GM10847 (cell line): Measurements from ENCODE around the gene SUN1.

Source experiments
- POLR2A ChIP-seq: IDR thresholded peaks from 2 replicates; pipeline ENCODE4 v1.6.1; 2011; ENCODE audit not compliant: insufficient read length; ENCODE audit errors: extremely low read depth

The SUN1 gene

DNA sequence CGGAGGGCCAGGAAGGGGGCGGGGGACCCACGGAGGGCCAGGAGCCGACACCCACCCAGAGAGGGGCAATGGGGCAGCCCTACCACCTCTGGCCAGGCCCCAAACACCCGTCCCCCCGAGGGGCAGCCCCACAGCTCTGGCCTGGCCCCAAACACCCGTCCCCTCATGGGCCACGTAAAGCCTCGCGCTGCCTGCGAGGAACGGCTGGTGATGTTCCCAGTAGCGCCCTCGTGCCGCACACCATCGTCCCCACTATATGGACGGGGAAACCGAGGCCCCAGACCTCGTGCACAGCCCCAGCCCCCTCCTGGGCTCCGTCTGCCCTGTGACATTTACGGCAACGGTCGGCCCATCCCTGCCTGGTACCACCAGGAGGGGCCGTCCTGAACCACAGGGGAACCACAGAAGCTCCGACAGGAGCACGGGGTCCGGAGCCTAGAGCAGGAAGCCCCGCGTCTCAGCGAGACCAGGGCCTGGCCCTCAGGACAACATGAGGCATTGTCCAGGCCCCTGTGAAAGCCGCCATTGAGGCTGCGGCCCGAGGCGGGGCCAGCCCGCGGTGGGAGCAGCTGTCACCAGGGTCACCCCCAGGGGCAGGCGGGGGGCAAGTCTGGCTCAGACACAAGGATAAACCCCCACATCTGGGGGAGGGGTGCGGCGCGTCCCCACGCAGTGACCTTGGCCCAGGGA is 79.7 kb downstream of the SUN1 start:
- TF ChIP-seq POLR2A, result no peak

DNA sequence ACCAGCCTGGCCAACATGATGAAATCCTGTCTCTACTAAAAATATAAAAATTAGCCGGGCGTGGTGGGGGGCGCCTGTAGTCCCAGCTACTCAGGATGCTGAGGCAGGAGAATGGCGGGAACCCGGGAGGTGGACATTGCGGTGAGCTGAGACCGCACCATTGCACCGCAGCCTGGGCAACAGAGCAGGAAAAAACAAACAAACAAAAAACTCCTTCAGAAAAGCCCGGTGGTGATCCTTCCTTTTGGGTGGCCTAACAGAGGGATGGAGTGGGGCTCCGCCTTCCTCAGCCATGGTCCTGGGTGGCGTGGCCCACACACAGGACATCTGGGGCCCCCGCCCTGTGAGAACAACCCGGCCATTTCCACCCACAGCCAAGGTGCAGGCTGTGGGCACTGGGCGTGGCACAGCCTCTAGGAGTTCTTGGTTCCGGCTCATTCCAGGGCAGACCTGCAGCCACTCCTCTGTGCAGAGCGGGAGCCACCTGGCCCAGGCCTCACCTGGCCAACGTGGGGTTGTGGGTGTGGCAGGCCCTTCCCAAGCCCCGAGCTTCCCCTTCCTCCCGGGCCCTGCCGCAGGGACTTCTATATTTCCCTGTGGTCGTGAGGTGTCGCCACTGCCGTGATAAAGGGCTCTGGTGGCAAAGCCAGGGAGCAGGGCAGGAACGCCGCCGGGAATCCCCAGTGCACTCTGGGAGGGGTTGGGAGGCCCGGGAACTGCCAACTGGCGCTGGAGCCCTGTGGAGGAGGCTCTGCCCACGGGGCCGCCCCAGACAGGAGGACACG is 81.7 kb downstream of the SUN1 start:
- TF ChIP-seq POLR2A, result no peak

DNA sequence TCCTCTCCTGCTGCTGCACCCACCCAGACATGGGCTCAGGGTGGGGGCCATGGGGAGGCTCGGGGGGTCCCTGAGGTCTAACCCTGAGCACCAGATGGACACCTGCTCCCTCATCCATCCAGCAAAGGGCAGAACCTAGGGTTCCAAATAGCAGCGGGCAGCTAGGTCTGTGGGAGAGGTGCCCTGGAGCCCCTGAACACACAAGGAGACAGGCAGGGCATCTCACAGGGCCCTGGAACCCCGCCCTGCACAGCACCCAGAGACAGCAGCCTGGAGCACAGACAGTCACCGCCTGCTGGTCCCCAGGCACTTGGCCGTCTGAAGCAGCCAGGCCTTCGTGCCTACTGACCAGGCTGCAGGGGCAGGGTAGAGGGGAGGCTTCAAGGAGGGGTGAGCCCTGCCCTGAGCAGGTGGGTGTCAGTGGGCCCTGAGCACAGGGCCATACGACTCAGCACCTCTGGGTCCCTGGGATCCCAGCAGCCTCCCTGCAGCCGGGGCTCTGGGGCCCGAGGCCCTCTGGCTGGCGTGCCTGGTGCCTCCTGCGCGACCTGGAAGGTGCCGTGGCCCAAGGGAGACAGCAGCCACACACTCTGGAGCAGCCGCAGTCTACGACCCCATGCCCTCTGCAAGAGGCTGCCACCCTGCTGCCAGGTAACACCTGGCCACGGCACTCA is 82.4 kb downstream of the SUN1 start:
- TF ChIP-seq POLR2A, result no peak

DNA sequence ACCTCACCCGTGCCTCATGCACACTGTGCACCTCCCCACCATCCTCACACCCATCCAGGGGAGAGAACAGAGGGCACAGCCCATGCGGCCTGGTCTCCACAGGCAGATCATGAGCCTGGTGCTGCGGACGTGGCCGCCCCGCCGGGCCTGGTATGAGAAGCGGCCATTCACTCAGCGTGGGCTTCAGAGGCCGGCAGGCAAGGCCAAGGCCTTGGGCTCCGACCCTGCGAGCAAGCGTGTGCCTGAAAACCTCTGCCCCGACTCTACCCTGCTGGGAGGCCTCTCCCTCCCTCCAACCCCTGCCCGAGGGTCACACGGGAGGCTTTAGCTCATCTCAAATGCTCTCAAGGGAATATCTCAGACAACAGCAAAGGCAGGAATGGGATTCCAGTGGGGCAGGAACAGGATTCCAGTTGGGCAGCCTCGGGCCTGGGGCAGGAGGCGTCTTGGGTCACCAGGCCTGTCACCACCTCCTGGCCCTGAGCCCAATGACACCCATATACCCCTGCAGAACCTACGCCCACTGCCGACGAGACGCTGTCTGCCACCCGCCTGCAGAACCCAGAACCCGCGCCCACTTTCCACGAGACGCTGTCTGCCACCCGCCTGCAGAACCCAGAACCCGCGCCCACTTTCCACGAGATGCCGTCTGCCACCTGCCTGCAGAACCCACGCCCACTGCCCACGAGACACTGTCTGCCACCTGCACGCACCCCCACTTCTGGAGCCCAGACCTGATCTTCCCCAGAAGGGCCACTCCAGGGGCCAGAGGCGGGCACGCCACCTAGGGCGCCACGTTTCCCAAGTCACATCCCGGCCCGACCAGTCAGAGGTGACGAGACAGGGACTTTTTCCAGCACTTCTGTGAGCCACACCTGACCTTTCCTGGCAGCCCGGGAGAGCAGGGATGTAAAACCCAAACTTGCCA is 83.3 kb downstream of the SUN1 start:
- TF ChIP-seq POLR2A, result no peak

DNA sequence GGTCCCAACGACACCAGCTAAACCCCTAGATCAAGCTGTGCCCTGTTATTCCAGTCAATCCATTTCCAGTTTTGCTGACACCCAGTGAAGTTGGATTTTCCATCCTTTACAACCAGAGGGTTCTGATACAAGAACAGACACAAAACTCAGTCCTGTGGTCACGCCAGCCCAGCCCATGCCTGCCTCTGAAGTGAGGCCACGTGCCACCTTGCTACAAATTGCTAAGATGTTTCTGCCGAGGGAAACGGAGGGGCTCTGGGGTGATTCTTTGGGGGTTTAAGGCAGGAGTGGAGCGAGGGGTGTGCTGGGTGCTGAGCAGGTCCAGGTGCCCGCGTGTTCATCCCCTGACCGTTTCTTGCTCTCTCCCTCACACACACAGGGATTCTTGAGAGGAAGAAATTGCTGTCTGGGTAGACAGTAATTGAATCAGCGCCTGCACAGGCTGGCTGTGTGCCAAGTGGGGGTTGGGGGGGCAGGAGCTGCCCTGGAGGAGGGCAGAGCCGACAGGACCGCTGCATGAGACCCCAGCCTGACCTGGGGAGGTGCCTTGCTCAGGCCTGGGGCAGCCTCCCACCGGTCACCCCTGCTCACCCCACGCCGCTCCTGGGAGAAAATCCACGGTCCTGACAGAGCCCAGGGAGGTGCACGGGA is 84.1 kb downstream of the SUN1 start:
- TF ChIP-seq POLR2A, result no peak

DNA sequence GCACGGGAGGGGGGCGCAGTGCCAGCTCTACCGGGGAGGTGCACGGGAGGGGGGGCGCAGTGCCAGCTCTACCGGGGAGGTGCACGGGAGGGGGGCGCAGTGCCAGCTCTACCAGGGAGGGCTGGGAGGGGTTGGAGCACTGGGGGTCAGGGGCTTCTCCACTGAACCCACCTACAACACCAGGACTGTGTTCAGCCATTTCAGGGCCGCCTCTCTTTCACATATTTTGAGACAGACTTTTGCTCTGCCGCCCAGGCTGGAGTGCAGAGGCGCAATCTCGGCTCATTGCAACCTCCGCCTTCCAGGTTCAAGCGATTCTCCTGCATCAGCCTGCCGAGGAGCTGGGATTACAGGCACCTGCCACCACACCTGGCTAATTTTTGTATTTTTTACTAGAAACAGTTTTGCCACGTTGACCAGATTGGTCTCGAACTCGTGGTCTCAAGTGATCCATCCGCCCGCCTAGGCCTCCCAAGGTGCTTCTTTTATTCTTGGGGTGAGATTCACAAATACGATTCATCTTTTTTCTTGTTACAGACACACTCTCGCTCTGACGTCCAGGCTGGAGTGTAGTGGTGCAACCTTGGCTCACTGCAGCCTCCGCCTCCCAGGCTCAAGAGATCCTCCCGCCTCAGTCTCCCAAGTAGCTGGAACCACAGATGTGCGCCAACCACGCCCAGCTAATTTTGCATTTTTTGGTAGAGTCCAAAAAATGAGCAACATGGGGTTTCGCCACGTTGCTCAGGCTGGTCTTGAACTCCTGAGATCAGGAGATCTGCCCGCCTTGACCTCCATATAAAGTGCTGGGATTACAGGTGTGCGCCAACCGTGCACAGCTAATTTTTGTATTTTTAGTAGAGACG is 85.2 kb downstream of the SUN1 start:
- TF ChIP-seq POLR2A, result no peak

DNA sequence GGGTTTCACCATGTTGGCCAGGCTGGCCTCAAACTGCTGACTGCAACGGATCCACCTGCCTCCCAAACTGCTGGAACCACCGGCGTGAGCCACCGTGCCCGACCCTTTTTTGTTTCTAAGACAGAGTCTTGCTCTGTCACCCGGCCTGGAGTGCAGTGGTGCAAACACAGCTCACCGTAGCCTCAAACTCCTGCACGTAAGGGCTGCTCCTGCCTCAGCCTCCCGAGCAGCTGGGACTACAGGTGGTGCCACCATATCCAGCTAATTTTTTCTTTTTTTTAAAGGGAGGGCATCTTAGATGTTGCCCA is 85.8 kb downstream of the SUN1 start:
- TF ChIP-seq POLR2A, result no peak

DNA sequence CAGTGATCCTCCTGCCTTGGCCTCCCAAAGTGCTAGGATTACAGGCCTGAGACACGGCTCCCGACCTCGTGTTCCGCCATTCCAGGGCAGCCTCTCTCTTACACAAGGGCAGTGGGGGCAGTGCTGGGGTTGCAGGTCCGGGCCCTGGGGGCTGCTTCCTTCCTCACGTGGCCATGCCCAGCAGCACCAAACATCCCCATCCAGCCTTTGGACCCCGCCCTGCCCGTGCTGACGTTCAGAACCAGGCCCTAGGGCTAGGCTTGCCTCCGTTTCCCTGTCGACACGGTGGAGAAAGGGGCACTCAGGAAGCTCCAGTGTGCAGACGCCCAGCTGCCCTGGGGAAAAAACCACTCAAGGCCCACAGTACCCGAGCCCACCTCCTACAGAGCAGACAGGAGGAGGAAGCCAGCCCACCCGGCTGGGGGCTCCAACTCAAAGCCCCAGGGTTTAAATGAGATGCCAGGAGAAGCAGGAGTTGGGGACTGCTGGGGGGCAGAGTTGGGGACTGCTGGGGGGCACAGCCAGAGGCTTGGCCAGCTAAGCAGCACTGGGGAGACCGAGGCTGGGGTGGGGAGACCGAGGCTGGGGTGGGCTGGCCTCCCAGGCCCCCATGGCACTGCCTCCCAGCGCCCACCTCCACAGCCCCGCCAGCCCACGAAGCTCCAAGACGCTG is 86.3 kb downstream of the SUN1 start:
- no peak for TF ChIP-seq POLR2A

DNA sequence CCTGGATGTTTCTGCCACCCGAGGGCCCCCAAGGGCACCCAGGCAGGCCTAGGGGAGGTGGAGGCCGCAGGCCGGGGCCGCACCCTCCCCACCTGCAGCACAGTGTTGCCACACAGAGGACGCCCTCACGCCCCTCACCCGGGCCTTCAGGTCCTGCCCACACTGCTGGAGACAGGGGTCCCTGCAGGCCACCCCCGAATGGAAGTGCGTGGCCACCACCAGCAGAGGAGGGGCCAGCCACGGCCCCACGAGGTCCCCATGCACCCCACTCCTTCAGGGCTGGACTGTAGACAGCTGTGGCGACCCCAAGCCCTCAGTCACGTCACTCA is 86.8 kb downstream of the SUN1 start:
- no peak for TF ChIP-seq POLR2A

DNA sequence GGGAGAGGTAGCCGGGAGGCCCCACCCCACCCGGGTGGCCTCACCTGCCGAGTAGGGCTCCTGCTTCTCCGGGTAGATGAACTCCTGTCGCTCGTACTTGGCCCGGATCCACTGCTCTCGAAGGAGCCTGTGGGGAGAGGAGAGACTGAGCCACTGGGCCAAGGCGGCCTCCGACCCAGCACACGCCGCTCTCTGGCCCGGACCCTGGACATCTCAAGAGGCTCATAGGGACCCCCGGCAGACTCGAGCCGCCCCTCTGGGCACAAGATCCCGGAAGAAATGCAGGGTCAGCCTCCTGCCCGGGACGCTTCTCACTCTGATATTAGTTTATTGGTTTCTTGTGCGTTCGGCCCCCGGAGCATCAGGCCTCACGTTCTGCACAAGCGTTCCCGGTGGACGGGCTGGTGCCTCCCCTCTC is 87.7 kb downstream of the SUN1 start:
- TF ChIP-seq POLR2A, result no peak

DNA sequence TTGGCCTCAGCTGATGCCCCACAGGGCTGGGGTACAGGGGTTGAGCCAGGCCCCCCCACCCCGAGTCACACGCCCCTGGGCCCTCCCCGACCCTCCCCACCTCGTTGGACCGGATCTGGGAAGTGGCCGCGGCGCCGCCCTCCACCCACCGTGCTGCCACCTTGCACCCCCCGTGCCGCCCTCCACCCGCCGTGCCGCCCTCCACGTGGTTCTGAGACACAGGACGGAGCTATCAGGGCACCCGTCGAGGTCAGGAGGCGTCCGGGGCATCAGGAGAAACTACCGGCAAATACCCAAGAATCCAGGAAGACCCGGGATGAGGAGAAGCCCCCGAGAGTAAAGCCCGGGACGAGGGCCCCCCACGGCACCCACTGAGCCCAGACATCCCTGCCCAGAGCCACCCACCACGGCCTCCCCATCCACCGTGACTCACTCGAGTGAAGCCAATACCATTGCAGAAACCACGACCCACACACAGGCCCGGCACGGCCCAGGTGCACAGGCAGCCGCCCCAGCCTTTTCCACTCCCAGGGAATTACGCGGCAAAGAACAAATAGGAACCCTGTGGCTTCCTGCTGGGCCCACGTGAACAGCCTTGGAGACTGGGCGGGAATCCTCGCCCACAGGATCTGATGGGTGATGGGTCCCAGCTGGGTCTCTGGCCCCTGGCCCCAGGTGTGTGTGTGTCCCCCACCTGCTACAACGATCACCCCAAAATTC is 88.2 kb downstream of the SUN1 start:
- TF ChIP-seq POLR2A, result no peak

DNA sequence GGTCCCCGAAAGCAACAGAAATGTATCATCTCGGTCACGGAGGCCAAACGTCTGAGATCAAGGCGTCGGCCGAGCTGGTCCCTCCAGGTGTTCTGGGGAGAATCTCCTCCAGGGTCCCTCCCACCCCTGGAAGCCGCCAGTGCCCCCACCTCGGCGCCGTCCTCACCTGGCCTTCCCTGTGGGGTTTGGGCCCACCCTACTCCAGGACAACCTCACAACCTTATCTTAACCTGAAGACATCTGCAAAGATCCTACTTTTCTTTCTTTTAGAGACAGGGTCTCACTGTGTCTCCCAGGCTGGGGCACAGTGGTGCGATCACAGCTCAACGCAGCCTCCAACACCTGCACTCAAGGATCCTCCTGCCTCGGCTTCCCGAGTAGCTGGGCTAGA is 88.8 kb downstream of the SUN1 start:
- no peak for TF ChIP-seq POLR2A
